ENCODE measurements around the gene OGFR.

DNA sequence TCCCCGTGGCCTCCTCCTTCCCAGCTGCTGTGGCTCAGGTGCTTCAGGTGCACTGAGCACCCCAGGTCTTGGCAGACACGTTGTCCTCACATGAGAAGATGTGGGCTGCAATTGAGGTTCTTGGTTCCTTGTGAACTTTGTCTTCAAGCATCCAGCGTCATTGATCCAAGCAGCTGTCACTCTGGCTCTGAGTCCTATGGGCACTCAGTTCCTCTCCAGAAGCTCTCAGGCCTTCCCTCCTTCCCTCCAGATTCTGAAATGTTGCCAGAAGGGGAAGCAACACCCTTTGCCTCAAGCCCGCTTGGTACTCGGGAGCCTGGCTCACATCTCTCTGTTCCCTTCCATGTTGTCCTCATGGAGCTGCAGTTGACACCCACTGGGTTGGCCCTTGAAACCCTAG lies 16.8 kb upstream of the OGFR start:
- TF ChIP-seq, protein P1, sequence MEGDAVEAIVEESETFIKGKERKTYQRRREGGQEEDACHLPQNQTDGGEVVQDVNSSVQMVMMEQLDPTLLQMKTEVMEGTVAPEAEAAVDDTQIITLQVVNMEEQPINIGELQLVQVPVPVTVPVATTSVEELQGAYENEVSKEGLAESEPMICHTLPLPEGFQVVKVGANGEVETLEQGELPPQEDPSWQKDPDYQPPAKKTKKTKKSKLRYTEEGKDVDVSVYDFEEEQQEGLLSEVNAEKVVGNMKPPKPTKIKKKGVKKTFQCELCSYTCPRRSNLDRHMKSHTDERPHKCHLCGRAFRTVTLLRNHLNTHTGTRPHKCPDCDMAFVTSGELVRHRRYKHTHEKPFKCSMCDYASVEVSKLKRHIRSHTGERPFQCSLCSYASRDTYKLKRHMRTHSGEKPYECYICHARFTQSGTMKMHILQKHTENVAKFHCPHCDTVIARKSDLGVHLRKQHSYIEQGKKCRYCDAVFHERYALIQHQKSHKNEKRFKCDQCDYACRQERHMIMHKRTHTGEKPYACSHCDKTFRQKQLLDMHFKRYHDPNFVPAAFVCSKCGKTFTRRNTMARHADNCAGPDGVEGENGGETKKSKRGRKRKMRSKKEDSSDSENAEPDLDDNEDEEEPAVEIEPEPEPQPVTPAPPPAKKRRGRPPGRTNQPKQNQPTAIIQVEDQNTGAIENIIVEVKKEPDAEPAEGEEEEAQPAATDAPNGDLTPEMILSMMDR (IDR thresholded peaks at IDR 0.05; ENCODE audit: insufficient read depth, low read depth, low read length): no peak
- TF ChIP-seq EZH2 (IDR thresholded peaks at IDR 0.05; ENCODE audit: insufficient read depth, low read length): no peak

All from astrocyte (in vitro differentiated cells and primary cell).